ENCODE data around the gene SLC37A3.

SLC37A3 gene

GRCh38 chr7:140310337-140311002, 87.9 kb downstream of the SLC37A3 start:
- TF ChIP-seq CTCF (IDR thresholded peaks at IDR 0.05), result no peak
- DNase-seq, result no peak

GRCh38 chr7:140308060-140308459, 90.3 kb downstream of the SLC37A3 start:
- no peak overlapping the region for H3K27ac Mint-ChIP-seq
- H3K9me3 Mint-ChIP-seq, result peaks cover 29% of the 10 kb centered on the region
- peaks cover 35% of the 10 kb centered on the region for H3K4me1 Mint-ChIP-seq
- no peak overlapping the region for H3K4me3 Mint-ChIP-seq
- H3K27me3 Mint-ChIP-seq (ENCODE audit: low read depth, poor library complexity), result peaks cover 2% of the 10 kb centered on the region
- H3K36me3 Mint-ChIP-seq (ENCODE audit: low read depth), result peaks cover 14% of the 10 kb centered on the region
- TF ChIP-seq CTCF (IDR thresholded peaks at IDR 0.05), result no peak
- no peak for DNase-seq

More at GRCh38 chr7:140310337-140311002, 87.9 kb downstream of the SLC37A3 start:
- Mint-ChIP-seq H3K9me3 (peaks cover 36% of the 10 kb centered on the region), H3K27me3 (ENCODE audit: low read depth, poor library complexity) (peaks cover 2% of the 10 kb centered on the region), H3K27ac (no peak overlapping the region), H3K4me3 (no peak overlapping the region), H3K36me3 (ENCODE audit: low read depth) (peaks cover 16% of the 10 kb centered on the region), H3K4me1 (peaks cover 41% of the 10 kb centered on the region)

- no peak overlapping the region for H3K4me3 Mint-ChIP-seq
- H3K9me3 Mint-ChIP-seq, result no peaks in the 10 kb centered on the region
- no peak for TF ChIP-seq CTCF (IDR thresholded peaks at IDR 0.05)
- H3K4me1 Mint-ChIP-seq, result peaks cover 35% of the 10 kb centered on the region
- H3K36me3 Mint-ChIP-seq (ENCODE audit: low read depth), result no peaks in the 10 kb centered on the region
- no peaks in the 10 kb centered on the region for H3K27me3 Mint-ChIP-seq (ENCODE audit: low read depth, poor library complexity)
- no peak for DNase-seq
- no peak overlapping the region for H3K27ac Mint-ChIP-seq
Measured at GRCh38 chr7:140304191-140304799, 94.0 kb downstream of the SLC37A3 start.

GRCh38 chr7:140300243-140301136, 97.8 kb downstream of the SLC37A3 start:
- no peaks in the 10 kb centered on the region for H3K9me3 Mint-ChIP-seq
- TF ChIP-seq CTCF (IDR thresholded peaks at IDR 0.05), result no peak
- H3K4me3 Mint-ChIP-seq, result no peak overlapping the region
- H3K27me3 Mint-ChIP-seq (ENCODE audit: low read depth, poor library complexity), result no peaks in the 10 kb centered on the region
- H3K36me3 Mint-ChIP-seq (ENCODE audit: low read depth), result no peaks in the 10 kb centered on the region
- peaks cover 13% of the 10 kb centered on the region for H3K4me1 Mint-ChIP-seq
- H3K27ac Mint-ChIP-seq, result no peak overlapping the region
- DNase-seq, result no peak

- Mint-ChIP-seq H3K9me3 (no peaks in the 10 kb centered on the region), H3K36me3 (ENCODE audit: low read depth) (no peaks in the 10 kb centered on the region)
Measured at GRCh38 chr7:140298213-140298612, 100.1 kb downstream of the SLC37A3 start.

More at GRCh38 chr7:140298213-140298612, 100.1 kb downstream of the SLC37A3 start:
- Mint-ChIP-seq H3K27me3 (ENCODE audit: low read depth, poor library complexity) (no peaks in the 10 kb centered on the region), H3K27ac (peak overlapping the region; percentile 59), H3K4me3 (no peak overlapping the region), H3K4me1 (peaks cover 13% of the 10 kb centered on the region)
- DNase-seq, result no peak
- TF ChIP-seq CTCF (IDR thresholded peaks at IDR 0.05), result no peak

Measured in nephron progenitor cell (in vitro differentiated cells).